GM18507 (cell line): Measurements from ENCODE around the gene KLHL42.
"Not testable (repeated sequence)": the region's sequence is repeated elsewhere in the genome, so short reads cannot be mapped to it uniquely, and the experiment has no call there.

Source experiments
- DNase-seq: peaks from one replicate; pipeline ENCODE4 v3.0.0; 2011; ENCODE audit warnings: low read depth; ENCODE audit not compliant: insufficient read length; ENCODE audit errors: extremely low spot score
- FAIRE-seq: peaks from 2 replicates; lab custom pipeline; 2011; peaks lifted over from hg19 to GRCh38; lab: Jason Lieb, UNC

KLHL42 gene

DNA sequence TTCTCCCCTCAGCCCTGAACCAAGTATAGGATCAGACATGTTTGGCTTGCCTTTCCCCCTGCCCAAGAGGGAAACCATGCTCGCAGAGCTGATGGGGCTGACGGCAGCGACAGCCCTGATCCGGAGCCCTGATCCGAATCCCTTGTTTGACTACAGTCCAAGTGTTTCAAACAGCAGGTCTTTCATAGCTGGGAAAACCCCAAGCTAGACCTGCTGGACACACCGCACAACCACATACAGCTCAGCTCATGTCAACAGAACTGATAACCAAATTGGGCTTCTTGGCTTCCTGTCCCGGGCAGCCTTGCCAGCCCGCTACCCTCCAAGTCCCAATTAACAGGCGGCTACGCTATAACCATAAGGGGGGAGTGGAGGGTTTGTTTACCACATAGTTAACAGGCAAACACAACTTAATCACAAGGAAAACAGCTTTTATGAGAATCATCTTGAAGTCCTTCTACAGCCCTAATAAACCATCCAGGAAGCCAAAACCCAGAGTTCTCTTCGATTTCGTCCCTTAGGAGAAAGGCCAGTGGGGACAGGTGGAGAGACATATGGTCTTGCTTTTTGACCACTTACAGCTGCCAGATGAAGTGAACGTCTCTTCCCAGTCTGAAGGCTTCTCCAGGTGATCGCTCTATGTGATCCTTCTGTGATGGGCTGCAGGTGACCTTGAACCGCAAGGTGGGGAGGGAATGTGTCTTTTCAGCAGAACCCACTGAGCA lies 64.5 kb downstream of the KLHL42 start:
- FAIRE-seq (no peak), DNase-seq (no peak)

DNA sequence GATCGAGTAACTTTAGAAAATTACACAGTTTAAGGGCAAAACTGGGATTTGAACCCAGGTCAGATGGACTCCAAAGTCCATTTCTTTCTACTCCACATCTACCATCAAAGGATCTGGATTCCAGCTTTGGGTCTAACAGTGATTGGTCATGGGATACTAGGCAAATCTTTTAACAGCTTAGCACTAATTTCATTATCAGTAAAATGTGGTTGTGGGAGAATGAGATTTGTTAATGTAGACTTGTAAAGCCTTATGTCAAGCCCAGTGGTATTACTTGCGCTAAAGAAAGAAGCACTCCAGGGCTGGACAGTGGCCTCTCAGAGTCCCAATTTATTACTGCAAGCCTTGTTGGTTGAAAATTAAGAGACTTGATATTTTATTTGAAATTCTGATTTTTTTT lies 65.2 kb downstream of the KLHL42 start:
- DNase-seq (no peak), FAIRE-seq (no peak)

DNA sequence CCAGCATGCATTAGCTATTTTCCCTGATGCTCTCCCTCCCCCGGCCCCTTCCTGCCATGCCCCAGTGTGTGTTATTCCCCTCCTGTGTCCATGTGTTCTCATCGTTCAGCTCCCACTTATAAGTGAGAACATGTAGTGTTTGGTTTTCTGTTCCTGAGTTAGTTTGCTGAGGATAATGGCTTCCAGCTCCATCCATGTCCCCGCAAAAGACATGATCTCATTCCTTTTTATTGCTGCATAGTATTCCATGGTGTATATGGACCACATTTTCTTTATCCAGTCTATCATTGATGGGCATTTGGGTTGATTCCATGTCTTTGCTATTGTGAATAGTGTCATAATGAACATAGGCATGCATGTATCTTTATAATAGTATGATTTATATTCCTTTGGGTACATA lies 65.7 kb downstream of the KLHL42 start:
- not testable (repeated sequence) for FAIRE-seq, DNase-seq

DNA sequence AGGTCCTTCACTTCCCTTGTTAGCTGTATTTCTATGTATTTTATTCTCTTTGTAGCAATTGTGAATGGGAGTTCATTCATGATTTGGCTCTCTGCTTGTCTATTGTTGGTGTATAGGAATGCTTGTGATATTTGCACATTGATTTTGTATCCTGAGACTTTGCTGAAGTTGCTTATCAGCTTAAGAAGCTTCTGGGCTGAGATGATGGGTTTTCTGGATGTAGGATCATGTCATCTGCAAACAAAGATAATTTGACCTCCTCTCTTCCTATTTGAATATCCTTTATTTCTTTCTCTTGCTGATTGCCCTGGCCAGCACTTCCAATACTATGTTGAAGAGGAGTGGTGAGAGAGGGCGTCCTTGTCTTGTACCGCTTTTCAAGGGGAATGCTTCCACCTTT lies 67.3 kb downstream of the KLHL42 start:
- not testable (repeated sequence) for DNase-seq, FAIRE-seq

DNA sequence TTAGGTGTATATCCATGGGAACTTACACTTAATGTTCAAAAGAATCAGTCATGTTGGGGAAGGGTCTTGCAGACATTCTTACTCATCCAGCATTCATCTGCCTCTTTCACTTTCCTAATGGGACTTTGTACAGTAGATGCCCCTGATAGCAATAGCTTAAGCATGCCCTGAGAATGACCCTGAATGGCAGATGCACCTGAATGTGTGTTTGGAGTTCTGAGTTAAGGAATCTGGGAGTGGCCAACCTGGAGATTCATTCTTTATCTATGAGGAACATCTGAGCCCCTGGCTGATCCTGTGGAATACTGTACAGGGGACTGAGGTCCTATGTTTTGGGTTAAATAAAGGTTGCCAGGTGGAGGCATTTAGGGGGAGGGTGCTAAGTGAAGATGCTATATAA lies 71.3 kb downstream of the KLHL42 start:
- FAIRE-seq, result no peak
- DNase-seq, result no peak

DNA sequence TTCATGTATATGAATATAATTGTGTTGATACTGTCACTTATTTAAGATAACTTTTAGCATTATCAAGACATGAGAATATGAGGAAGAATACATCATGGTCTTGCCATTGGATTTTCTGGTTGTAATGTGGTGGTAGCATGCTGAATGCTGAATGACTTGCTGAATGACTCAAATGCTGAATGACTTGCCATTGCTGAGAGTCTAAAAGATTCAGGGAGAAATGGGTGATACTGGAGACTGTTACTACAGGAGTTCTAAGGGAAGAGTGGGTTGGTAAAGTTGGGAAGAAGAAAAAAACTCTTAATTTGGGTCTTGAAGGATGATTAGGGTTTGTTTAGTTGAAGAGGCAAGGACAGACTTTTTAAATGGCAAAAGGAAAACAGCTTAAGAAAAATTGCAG lies 72.1 kb downstream of the KLHL42 start:
- DNase-seq, result no peak
- FAIRE-seq, result no peak
